Hypothalamus (tissue), 51 donors: ENCODE data around the gene PIAS1.
A peak's percentile ranks its signal among the peaks of the same experiment; 100 is the strongest.
"Not testable (repeated sequence)": the region's sequence is repeated elsewhere in the genome, so short reads cannot be mapped to it uniquely, and the experiment has no call there.

Experiments used
- DNase-seq, 51 donors: peaks; one replicate each; lab custom pipeline; 2025; lab: John Stamatoyannopoulos, UW

PIAS1 gene

GRCh38 chr15:68211656-68212320 lies 157.7 kb downstream of the PIAS1 start:
- DNase-seq = no peak

- not testable (repeated sequence) for DNase-seq
These were observed 159.4 kb downstream of the PIAS1 start for GRCh38 chr15:68213491-68213845.

- no peak for DNase-seq
These were observed 160.1 kb downstream of the PIAS1 start for GRCh38 chr15:68213991-68214837.

- no peak for DNase-seq
These were observed 160.7 kb downstream of the PIAS1 start for GRCh38 chr15:68214838-68215254.

GRCh38 chr15:68217341-68217740 lies 163.2 kb downstream of the PIAS1 start:
- DNase-seq = no peak

GRCh38 chr15:68218331-68218730 lies 164.2 kb downstream of the PIAS1 start:
- no peak for DNase-seq

GRCh38 chr15:68218847-68219798 lies 165.0 kb downstream of the PIAS1 start:
- no peak for DNase-seq

- no peak for DNase-seq
These were observed 166.4 kb downstream of the PIAS1 start for GRCh38 chr15:68220489-68220888.

- DNase-seq = no peak
These were observed 166.9 kb downstream of the PIAS1 start for GRCh38 chr15:68220967-68221366.

GRCh38 chr15:68221530-68222431 lies 167.7 kb downstream of the PIAS1 start:
- not testable (repeated sequence) for DNase-seq

- not testable (repeated sequence) for DNase-seq
These were observed 168.3 kb downstream of the PIAS1 start for GRCh38 chr15:68222432-68222743.

GRCh38 chr15:68223171-68223570 lies 169.1 kb downstream of the PIAS1 start:
- no peak for DNase-seq

GRCh38 chr15:68224108-68224507 lies 170.0 kb downstream of the PIAS1 start:
- DNase-seq = no peak

GRCh38 chr15:68224546-68225250 lies 170.6 kb downstream of the PIAS1 start:
- DNase-seq = no peak

- not testable (repeated sequence) for DNase-seq
These were observed 171.3 kb downstream of the PIAS1 start for GRCh38 chr15:68225442-68225841.

- DNase-seq = no peak
These were observed 173.6 kb downstream of the PIAS1 start for GRCh38 chr15:68227643-68228142.

- no peak for DNase-seq
These were observed 174.2 kb downstream of the PIAS1 start for GRCh38 chr15:68228143-68228970.

GRCh38 chr15:68228971-68229385 lies 174.9 kb downstream of the PIAS1 start:
- peak in 1 of 51 donors; percentile 52 for DNase-seq
